ENCODE results near the gene NKX2-1.

DNA sequence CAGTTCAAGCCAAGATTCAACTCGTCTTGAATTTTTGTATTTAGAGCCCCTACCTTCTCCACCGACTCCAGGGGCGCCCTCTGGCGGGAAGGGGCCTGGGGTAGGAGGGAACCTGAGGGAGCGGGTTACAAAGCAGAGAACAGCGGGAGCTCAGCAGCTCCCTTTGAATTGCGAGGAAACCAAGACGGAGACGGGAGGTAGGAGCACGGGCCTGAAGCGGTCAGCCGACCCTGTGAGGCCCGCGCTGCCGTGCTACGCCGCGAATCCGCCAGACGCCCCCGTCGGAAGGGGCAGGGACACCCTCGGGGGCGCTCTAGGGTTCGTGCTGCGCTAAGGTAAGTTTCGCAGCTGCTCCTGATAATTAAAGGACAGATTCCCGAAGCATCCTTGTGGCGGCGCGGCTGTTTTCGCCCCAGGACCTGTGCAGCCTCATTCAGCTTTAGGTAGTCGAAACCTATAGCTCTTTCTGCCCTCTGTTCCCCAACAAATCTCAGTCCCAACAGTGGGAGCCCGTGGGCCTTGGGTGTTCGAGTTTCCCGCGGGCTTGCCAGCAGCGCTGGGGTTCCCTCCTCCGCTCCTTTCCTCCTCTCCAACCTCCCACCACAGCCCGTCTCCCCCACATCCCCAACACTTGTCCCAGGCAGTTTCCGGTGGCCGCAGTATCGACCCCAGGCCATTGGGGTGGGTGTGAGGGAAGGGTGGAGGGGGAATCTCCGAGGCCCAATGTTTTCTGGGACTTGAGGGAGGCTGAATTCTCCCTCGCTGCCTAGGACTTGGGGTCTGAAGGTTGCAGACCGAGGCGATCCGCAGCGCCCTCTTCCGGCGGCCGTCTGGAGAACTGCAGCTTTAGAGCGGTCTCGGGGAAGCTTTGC, 5.1 kb upstream of the NKX2-1 start:
- TF ChIP-seq E2F4 (IDR thresholded peaks at IDR 0.05; ENCODE audit: low read depth, low read length) (no peak), RAD21 (IDR thresholded peaks at IDR 0.05; ENCODE audit: insufficient read depth, low read depth, low read length) (0 out of 2 replicates have a peak, but pooled peaks have one; percentile 9), SRF (IDR thresholded peaks at IDR 0.05; ENCODE audit: low read depth in 2 of 2, low read length in 2 of 2) (no peak), POLR2A (IDR thresholded peaks at IDR 0.05; ENCODE audit: low read depth, low read length) (no peak), ZNF217 (IDR thresholded peaks at IDR 0.05) (no peak), TCF12 (IDR thresholded peaks at IDR 0.05; ENCODE audit: low read depth, low read length) (no peak)
- TF ChIP-seq, protein P1, sequence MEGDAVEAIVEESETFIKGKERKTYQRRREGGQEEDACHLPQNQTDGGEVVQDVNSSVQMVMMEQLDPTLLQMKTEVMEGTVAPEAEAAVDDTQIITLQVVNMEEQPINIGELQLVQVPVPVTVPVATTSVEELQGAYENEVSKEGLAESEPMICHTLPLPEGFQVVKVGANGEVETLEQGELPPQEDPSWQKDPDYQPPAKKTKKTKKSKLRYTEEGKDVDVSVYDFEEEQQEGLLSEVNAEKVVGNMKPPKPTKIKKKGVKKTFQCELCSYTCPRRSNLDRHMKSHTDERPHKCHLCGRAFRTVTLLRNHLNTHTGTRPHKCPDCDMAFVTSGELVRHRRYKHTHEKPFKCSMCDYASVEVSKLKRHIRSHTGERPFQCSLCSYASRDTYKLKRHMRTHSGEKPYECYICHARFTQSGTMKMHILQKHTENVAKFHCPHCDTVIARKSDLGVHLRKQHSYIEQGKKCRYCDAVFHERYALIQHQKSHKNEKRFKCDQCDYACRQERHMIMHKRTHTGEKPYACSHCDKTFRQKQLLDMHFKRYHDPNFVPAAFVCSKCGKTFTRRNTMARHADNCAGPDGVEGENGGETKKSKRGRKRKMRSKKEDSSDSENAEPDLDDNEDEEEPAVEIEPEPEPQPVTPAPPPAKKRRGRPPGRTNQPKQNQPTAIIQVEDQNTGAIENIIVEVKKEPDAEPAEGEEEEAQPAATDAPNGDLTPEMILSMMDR (IDR thresholded peaks at IDR 0.05 in 2 of 3, conservative IDR thresholded peaks at IDR 0.05 in 1 of 3; ENCODE audit: control insufficient read depth in 2 of 3, extremely low read depth in 1 of 3, insufficient read depth in 1 of 3, low read depth in 3 of 3, low read length in 3 of 3) = peak; percentile 10 to 35 (median 30); a peak in 3 of 6 replicates

Data from GM12878 (cell line).